ENCODE measurements around the gene KIF2C.

DNA sequence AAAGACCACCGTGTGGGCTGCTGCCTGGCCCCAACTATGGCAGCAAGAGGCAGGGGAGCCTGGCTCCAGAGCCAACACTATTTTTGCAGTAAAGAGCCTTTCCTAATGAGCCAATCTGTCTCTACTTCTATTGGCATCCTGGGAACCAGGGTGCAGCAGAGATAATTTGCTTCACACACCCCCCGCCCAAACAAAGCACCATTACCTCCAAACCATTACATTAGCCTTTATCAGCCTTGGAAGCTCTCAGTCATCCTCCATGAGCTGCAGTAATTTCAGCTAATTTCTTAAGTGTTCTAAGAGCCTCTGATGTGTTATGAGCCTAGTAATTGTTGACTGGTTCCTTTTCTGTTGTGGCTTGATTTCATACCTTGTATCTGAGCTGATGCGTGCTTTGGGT is 43.5 kb upstream of the KIF2C start:
- TF ChIP-seq CTCF (IDR thresholded peaks at IDR 0.05; ENCODE audit: low read length) (no peak), EZH2 (optimal IDR thresholded peaks at IDR 0.05; ENCODE audit: low read depth, low read length) (no peak), EZH2phosphoT487 (IDR thresholded peaks at IDR 0.05; ENCODE audit: low read length) (no peak)

Measured in MM.1S (cell line).